ENCODE data around the gene CLN3. TPM values are rescaled to one million over a fixed set of nuclear protein-coding genes. Genes with fewer than 3 reads are reported as not detected.

CLN3 gene
- total and polyA plus RNA-seq, 2 experiments from 2014 or later: 18.1 to 31.4 TPM

DNA sequence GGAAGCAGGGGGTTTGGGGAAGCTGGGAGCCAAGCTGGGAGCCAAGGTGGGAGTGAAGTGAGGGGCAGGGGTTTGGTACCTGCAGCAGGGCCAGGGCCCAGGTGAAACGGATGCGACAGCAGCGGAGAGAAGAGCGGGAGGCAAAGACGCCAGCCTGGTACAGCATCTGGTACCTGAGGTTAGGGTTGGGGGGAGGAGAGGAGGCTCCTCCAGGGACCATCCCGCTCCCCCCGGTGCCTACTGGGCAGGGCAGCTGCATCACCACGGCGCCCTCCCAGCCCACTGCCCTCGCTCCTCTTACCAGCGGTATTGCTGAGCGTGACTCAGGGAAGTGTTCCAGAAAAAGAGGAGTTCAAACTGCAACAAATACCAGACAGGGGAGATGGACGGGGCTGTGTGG is 9.8 kb downstream of the CLN3 start:
- H3K79me2 ChIP-seq (replicated peaks; ENCODE audit: insufficient read depth): no peaks in the 10 kb centered on the region
- no peaks in the 10 kb centered on the region for H3K9me2 ChIP-seq (ENCODE audit: insufficient read depth)
- no peaks in the 10 kb centered on the region for H3K4me1 ChIP-seq (ENCODE audit: insufficient read depth)
- no peak overlapping the region for H2AFZ ChIP-seq
- Mint-ChIP-seq H3K4me3 (no peak overlapping the region), H3K36me3 (ENCODE audit: low read depth) (peaks cover 6% of the 10 kb centered on the region; the same call in 2 of the 3 replicates), H3K27ac (no peak overlapping the region), H3K27me3 (ENCODE audit: insufficient read depth, low read depth, poor library complexity) (peaks cover 2% of the 10 kb centered on the region), H3K4me1 (no peaks in the 10 kb centered on the region), H3K9me3 (no peaks in the 10 kb centered on the region)
- no peaks in the 10 kb centered on the region for H3K36me3 ChIP-seq (ENCODE audit: insufficient read depth)
- H3K4me3 ChIP-seq: no peak overlapping the region
- no peak for ATAC-seq
- H3K27me3 ChIP-seq (ENCODE audit: insufficient read depth): no peaks in the 10 kb centered on the region
- H3K27ac ChIP-seq (ENCODE audit: low read depth): no peak overlapping the region
- TF ChIP-seq EZH2phosphoT487 (IDR thresholded peaks at IDR 0.05; ENCODE audit: unreplicated experiment) (no peak), EZH2 (IDR thresholded peaks at IDR 0.05; ENCODE audit: low read depth, unreplicated experiment) (no peak), ZNF331 (CRISPR knock-in tag; IDR thresholded peaks at IDR 0.05; ENCODE audit: low read depth) (no peak), POLR2AphosphoS5 (IDR thresholded peaks at IDR 0.05; ENCODE audit: low read depth) (no peak), JUNB (IDR thresholded peaks at IDR 0.05; ENCODE audit: unreplicated experiment) (no peak), STAT1 (IDR thresholded peaks at IDR 0.05; ENCODE audit: unreplicated experiment) (no peak), CREB1 (CRISPR knock-in tag; IDR thresholded peaks at IDR 0.05; ENCODE audit: low read depth) (no peak), NANOG (IDR thresholded peaks at IDR 0.05; ENCODE audit: borderline replicate concordance) (no peak), ZNF114 (CRISPR knock-in tag; IDR thresholded peaks at IDR 0.05) (no peak)
- TF ChIP-seq, protein P1, sequence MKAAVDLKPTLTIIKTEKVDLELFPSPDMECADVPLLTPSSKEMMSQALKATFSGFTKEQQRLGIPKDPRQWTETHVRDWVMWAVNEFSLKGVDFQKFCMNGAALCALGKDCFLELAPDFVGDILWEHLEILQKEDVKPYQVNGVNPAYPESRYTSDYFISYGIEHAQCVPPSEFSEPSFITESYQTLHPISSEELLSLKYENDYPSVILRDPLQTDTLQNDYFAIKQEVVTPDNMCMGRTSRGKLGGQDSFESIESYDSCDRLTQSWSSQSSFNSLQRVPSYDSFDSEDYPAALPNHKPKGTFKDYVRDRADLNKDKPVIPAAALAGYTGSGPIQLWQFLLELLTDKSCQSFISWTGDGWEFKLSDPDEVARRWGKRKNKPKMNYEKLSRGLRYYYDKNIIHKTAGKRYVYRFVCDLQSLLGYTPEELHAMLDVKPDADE (IDR thresholded peaks at IDR 0.05): no peak
- TF ChIP-seq, protein P2, sequence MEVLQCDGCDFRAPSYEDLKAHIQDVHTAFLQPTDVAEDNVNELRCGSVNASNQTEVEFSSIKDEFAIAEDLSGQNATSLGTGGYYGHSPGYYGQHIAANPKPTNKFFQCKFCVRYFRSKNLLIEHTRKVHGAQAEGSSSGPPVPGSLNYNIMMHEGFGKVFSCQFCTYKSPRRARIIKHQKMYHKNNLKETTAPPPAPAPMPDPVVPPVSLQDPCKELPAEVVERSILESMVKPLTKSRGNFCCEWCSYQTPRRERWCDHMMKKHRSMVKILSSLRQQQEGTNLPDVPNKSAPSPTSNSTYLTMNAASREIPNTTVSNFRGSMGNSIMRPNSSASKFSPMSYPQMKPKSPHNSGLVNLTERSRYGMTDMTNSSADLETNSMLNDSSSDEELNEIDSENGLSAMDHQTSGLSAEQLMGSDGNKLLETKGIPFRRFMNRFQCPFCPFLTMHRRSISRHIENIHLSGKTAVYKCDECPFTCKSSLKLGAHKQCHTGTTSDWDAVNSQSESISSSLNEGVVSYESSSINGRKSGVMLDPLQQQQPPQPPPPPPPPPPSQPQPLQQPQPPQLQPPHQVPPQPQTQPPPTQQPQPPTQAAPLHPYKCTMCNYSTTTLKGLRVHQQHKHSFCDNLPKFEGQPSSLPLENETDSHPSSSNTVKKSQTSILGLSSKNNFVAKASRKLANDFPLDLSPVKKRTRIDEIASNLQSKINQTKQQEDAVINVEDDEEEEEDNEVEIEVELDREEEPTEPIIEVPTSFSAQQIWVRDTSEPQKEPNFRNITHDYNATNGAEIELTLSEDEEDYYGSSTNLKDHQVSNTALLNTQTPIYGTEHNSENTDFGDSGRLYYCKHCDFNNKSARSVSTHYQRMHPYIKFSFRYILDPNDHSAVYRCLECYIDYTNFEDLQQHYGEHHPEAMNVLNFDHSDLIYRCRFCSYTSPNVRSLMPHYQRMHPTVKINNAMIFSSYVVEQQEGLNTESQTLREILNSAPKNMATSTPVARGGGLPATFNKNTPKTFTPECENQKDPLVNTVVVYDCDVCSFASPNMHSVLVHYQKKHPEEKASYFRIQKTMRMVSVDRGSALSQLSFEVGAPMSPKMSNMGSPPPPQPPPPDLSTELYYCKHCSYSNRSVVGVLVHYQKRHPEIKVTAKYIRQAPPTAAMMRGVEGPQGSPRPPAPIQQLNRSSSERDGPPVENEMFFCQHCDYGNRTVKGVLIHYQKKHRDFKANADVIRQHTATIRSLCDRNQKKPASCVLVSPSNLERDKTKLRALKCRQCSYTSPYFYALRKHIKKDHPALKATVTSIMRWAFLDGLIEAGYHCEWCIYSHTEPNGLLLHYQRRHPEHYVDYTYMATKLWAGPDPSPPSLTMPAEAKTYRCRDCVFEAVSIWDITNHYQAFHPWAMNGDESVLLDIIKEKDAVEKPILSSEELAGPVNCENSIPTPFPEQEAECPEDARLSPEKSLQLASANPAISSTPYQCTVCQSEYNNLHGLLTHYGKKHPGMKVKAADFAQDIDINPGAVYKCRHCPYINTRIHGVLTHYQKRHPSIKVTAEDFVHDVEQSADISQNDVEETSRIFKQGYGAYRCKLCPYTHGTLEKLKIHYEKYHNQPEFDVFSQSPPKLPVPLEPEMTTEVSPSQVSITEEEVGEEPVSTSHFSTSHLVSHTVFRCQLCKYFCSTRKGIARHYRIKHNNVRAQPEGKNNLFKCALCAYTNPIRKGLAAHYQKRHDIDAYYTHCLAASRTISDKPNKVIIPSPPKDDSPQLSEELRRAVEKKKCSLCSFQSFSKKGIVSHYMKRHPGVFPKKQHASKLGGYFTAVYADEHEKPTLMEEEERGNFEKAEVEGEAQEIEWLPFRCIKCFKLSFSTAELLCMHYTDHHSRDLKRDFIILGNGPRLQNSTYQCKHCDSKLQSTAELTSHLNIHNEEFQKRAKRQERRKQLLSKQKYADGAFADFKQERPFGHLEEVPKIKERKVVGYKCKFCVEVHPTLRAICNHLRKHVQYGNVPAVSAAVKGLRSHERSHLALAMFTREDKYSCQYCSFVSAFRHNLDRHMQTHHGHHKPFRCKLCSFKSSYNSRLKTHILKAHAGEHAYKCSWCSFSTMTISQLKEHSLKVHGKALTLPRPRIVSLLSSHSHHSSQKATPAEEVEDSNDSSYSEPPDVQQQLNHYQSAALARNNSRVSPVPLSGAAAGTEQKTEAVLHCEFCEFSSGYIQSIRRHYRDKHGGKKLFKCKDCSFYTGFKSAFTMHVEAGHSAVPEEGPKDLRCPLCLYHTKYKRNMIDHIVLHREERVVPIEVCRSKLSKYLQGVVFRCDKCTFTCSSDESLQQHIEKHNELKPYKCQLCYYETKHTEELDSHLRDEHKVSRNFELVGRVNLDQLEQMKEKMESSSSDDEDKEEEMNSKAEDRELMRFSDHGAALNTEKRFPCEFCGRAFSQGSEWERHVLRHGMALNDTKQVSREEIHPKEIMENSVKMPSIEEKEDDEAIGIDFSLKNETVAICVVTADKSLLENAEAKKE (CRISPR knock-in tag; IDR thresholded peaks at IDR 0.05): no peak
- TF ChIP-seq, protein P3, sequence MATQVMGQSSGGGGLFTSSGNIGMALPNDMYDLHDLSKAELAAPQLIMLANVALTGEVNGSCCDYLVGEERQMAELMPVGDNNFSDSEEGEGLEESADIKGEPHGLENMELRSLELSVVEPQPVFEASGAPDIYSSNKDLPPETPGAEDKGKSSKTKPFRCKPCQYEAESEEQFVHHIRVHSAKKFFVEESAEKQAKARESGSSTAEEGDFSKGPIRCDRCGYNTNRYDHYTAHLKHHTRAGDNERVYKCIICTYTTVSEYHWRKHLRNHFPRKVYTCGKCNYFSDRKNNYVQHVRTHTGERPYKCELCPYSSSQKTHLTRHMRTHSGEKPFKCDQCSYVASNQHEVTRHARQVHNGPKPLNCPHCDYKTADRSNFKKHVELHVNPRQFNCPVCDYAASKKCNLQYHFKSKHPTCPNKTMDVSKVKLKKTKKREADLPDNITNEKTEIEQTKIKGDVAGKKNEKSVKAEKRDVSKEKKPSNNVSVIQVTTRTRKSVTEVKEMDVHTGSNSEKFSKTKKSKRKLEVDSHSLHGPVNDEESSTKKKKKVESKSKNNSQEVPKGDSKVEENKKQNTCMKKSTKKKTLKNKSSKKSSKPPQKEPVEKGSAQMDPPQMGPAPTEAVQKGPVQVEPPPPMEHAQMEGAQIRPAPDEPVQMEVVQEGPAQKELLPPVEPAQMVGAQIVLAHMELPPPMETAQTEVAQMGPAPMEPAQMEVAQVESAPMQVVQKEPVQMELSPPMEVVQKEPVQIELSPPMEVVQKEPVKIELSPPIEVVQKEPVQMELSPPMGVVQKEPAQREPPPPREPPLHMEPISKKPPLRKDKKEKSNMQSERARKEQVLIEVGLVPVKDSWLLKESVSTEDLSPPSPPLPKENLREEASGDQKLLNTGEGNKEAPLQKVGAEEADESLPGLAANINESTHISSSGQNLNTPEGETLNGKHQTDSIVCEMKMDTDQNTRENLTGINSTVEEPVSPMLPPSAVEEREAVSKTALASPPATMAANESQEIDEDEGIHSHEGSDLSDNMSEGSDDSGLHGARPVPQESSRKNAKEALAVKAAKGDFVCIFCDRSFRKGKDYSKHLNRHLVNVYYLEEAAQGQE (IDR thresholded peaks at IDR 0.05; ENCODE audit: unreplicated experiment): no peak
- TF ChIP-seq, protein P4, sequence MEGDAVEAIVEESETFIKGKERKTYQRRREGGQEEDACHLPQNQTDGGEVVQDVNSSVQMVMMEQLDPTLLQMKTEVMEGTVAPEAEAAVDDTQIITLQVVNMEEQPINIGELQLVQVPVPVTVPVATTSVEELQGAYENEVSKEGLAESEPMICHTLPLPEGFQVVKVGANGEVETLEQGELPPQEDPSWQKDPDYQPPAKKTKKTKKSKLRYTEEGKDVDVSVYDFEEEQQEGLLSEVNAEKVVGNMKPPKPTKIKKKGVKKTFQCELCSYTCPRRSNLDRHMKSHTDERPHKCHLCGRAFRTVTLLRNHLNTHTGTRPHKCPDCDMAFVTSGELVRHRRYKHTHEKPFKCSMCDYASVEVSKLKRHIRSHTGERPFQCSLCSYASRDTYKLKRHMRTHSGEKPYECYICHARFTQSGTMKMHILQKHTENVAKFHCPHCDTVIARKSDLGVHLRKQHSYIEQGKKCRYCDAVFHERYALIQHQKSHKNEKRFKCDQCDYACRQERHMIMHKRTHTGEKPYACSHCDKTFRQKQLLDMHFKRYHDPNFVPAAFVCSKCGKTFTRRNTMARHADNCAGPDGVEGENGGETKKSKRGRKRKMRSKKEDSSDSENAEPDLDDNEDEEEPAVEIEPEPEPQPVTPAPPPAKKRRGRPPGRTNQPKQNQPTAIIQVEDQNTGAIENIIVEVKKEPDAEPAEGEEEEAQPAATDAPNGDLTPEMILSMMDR (conservative IDR thresholded peaks at IDR 0.05; ENCODE audit: low read depth in 2 of 2): no peak
- H4K20me1 ChIP-seq (replicated peaks; ENCODE audit: insufficient read depth): no peaks in the 10 kb centered on the region
- H3K4me2 ChIP-seq: no peak overlapping the region
- DNase-seq (ENCODE audit: low spot score): no peak
- H3F3A ChIP-seq (replicated peaks; ENCODE audit: low read depth): no peaks in the 10 kb centered on the region

Data from GM23338 (cell line).